Nephron progenitor cell (in vitro differentiated cells): ENCODE results near the gene RCSD1.
A peak's percentile ranks its signal among the peaks of the same experiment; 100 is the strongest.

Source experiments
- DNase-seq: peaks from one replicate; pipeline ENCODE4 v3.0.0; 2021
- H3K27ac Mint-ChIP-seq: 2 replicates; pipeline ENCODE4 v1.8.0; 2021; ENCODE audit warnings: mild to moderate bottlenecking, moderate library complexity, mixed read lengths
- H3K27me3 Mint-ChIP-seq: 2 replicates; pipeline ENCODE4 v1.8.0; 2021; ENCODE audit warnings: mild to moderate bottlenecking, low read depth, mixed read lengths; ENCODE audit not compliant: poor library complexity
- H3K36me3 Mint-ChIP-seq: 2 replicates; pipeline ENCODE4 v1.8.0; 2021; ENCODE audit warnings: low read depth, mixed read lengths
- H3K4me1 Mint-ChIP-seq: 2 replicates; pipeline ENCODE4 v1.8.0; 2021; ENCODE audit warnings: mixed read lengths
- H3K4me3 Mint-ChIP-seq: 2 replicates; pipeline ENCODE4 v1.8.0; 2021; ENCODE audit warnings: mild to moderate bottlenecking, moderate library complexity, mixed read lengths
- H3K9me3 Mint-ChIP-seq: 2 replicates; pipeline ENCODE4 v1.8.0; 2021; ENCODE audit warnings: mild to moderate bottlenecking, moderate library complexity, mixed read lengths
- TF ChIP-seq, protein P1 (sequence below): fragments of 200-600 bp; sonication (generic); IDR thresholded peaks from 2 replicates; pipeline ENCODE4 v1.5.0; 2021; ENCODE audit warnings: antibody characterized with exemption

RCSD1 gene

DNA sequence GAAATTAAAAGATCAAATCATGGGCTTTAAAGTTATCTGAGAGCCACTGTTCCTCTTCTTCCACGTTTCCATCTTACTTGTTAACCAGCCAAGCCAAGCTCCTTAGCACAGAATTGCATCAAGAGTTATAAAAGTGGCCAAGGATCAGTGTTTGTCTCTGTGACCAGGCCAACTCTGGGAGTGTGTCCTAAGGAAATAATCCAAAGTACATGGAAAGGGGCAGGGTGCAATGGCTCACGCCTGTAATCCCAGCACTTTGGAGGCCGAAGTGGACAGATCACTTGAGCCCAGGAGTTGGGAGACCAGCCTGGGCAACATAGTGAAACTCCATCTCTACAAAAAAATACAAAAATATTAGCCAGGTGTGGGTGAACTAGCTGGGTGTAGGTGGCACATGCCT lies 81.8 kb downstream of the RCSD1 start:
- Mint-ChIP-seq H3K36me3 (no peaks in the 10 kb centered on the region), H3K4me3 (no peak overlapping the region), H3K4me1 (peaks cover 29% of the 10 kb centered on the region), H3K27ac (no peak overlapping the region), H3K9me3 (peaks cover 5% of the 10 kb centered on the region), H3K27me3 (peaks cover 52% of the 10 kb centered on the region)
- TF ChIP-seq, protein P1, sequence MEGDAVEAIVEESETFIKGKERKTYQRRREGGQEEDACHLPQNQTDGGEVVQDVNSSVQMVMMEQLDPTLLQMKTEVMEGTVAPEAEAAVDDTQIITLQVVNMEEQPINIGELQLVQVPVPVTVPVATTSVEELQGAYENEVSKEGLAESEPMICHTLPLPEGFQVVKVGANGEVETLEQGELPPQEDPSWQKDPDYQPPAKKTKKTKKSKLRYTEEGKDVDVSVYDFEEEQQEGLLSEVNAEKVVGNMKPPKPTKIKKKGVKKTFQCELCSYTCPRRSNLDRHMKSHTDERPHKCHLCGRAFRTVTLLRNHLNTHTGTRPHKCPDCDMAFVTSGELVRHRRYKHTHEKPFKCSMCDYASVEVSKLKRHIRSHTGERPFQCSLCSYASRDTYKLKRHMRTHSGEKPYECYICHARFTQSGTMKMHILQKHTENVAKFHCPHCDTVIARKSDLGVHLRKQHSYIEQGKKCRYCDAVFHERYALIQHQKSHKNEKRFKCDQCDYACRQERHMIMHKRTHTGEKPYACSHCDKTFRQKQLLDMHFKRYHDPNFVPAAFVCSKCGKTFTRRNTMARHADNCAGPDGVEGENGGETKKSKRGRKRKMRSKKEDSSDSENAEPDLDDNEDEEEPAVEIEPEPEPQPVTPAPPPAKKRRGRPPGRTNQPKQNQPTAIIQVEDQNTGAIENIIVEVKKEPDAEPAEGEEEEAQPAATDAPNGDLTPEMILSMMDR, result no peak
- no peak for DNase-seq

GRCh38 chr1:167713330-167714081 lies 83.5 kb downstream of the RCSD1 start:
- Mint-ChIP-seq H3K4me1 (peaks cover 16% of the 10 kb centered on the region), H3K4me3 (peak overlapping the region; percentile 97), H3K27ac (peak overlapping the region; percentile 24), H3K27me3 (peaks cover 47% of the 10 kb centered on the region), H3K36me3 (no peaks in the 10 kb centered on the region), H3K9me3 (peaks cover 5% of the 10 kb centered on the region)
- DNase-seq, result peak; percentile 49
- TF ChIP-seq, protein P1, result no peak

DNA sequence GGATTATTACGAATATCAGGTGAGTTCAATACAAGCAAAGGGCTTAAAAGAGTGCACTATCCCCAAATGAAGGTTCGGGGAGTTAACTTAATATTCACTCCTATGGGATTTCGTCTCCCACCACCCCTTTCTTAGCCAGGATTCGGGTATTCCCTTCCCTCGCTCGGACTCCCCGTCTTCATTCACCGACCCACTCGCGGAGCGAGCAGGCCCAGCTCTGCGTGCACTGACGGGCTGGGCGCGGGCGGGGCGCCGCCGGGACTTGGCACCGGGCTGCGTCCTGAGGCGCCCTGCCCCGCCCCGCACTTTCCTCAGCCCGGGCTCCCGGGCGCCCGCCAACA lies 84.0 kb downstream of the RCSD1 start:
- H3K9me3 Mint-ChIP-seq, result peaks cover 5% of the 10 kb centered on the region
- no peaks in the 10 kb centered on the region for H3K36me3 Mint-ChIP-seq
- no peak overlapping the region for H3K27ac Mint-ChIP-seq
- H3K4me1 Mint-ChIP-seq, result peaks cover 13% of the 10 kb centered on the region
- TF ChIP-seq, protein P1, result no peak
- peaks cover 47% of the 10 kb centered on the region for H3K27me3 Mint-ChIP-seq
- peak; percentile 76 for DNase-seq
- peak overlapping the region; percentile 97 for H3K4me3 Mint-ChIP-seq

- Mint-ChIP-seq H3K4me3 (peak overlapping the region; percentile 97), H3K27me3 (peaks cover 50% of the 10 kb centered on the region), H3K4me1 (peaks cover 16% of the 10 kb centered on the region), H3K27ac (peak overlapping the region; percentile 89), H3K36me3 (no peaks in the 10 kb centered on the region), H3K9me3 (peaks cover 5% of the 10 kb centered on the region)
- TF ChIP-seq, protein P1, result no peak
- peak; percentile 92 for DNase-seq
Observed at GRCh38 chr1:167714439-167715156, 84.6 kb downstream of the RCSD1 start.

- no peaks in the 10 kb centered on the region for H3K36me3 Mint-ChIP-seq
- peaks cover 20% of the 10 kb centered on the region for H3K4me1 Mint-ChIP-seq
- peaks cover 5% of the 10 kb centered on the region for H3K9me3 Mint-ChIP-seq
- peak overlapping the region; percentile 89 for H3K27ac Mint-ChIP-seq
- H3K4me3 Mint-ChIP-seq, result peak overlapping the region; percentile 97
- peaks cover 53% of the 10 kb centered on the region for H3K27me3 Mint-ChIP-seq
- peak; percentile 87 for DNase-seq
- TF ChIP-seq, protein P1, result peak; percentile 77
Observed at GRCh38 chr1:167715157-167715999, 85.3 kb downstream of the RCSD1 start.
